Pancreas (tissue), 10 donors: ENCODE measurements around the gene FILIP1. TPM values are rescaled to one million over a fixed set of nuclear protein-coding genes. Genes with fewer than 3 reads are reported as not detected.
"Not testable (repeated sequence)": the region's sequence is repeated elsewhere in the genome, so short reads cannot be mapped to it uniquely, and the experiment has no call there.

Experiments
- ATAC-seq, 4 donors: fragments of 200-7000 bp; cut with Tn5 transposase; one replicate each; pipeline versions ENCODE4 v1.8.0 to v1.9.1; 2020; ENCODE audit warnings: mild to moderate bottlenecking in 4 of 4, moderate library complexity in 4 of 4
- DNase-seq, 6 donors: peaks; one replicate each; pipeline ENCODE4 v3.0.0-alpha.2; 2020
- FAIRE-seq: peaks from 2 replicates; lab custom pipeline; 2012; peaks lifted over from hg19 to GRCh38; lab: Jason Lieb, UNC
- H3K27ac ChIP-seq, 4 donors: fragments of 200-600 bp; sonication (generic); 1 replicate in 3 of 4; 2 replicates in 1 of 4; pipeline versions ENCODE4 v1.5.0 to v1.8.0; 2020
- H3K27me3 ChIP-seq, 4 donors: fragments of 200-600 bp; one replicate each; pipeline ENCODE4 v1.8.0; 2021
- H3K36me3 ChIP-seq, 3 donors: fragments of 200-600 bp; sonication (generic) in 1 of 3; one replicate each; pipeline versions ENCODE4 v1.5.0 to v1.8.0; 2020 to 2021
- H3K4me1 ChIP-seq, 3 donors: fragments of 200-600 bp; one replicate each; pipeline ENCODE4 v1.8.0; 2021
- H3K4me3 ChIP-seq, 4 donors: fragments of 200-600 bp; sonication (generic) in 2 of 4; one replicate each; pipeline versions ENCODE4 v1.5.0 to v1.8.0; 2020 to 2021
- H3K9me3 ChIP-seq, 4 donors: fragments of 200-600 bp; one replicate each; pipeline ENCODE4 v1.8.0; 2021
- CTCF ChIP-seq, 4 donors: fragments of 200-600 bp; sonication (generic) in 3 of 4; IDR thresholded peaks; one replicate each; pipeline versions ENCODE4 v1.5.0 to v1.8.0; 2021; ENCODE audit warnings: antibody characterized with exemption in 4 of 4
- WGBS, 2 donors: extraction: QIAGEN DNeasy Blood & Tissue Kit; methylation state at CpG; one replicate each; pipeline ENCODE4 v1.1.7; 2013; 5-methylcytosine and 5-hydroxymethylcytosine counted together
- intact Hi-C, 3 donors: fragments of 100-400 bp; cut with DNase I; formaldehyde crosslinking; loops; one replicate each; pipeline versions ENCODE4 v1.11.1 to v1.14.2; 2022
- polyA plus RNA-seq, 2 donors: library from polyadenylated mRNA; stranded (reverse); fragments of 200-250 nt; gene quantifications; one replicate each; pipeline ENCODE4 v1.2.3, GENCODE V29; 2013
- total RNA-seq, 6 donors: library from RNA; stranded (reverse); fragmentation: NEBNext Ultra II Directional in 4 of 6; extraction: Animal tissue kit (Norgen Biotek cat#: 25700) in 4 of 6; gene quantifications; one replicate each; pipeline versions ENCODE4 v1.2.1 to v1.2.4, GENCODE V29; 2021 to 2023
- donor health status: healthy with polysubstance abuse.
- donor health status: DM: no; HTN: no; CAD: no; lungs with moderate emphysema.
- donor health status: DM: no; HTN: no; CAD: no.
- donor health status: control.
- donor health status: control.
- donor health status: Bipolar disorder and iron deficiency.
- donor health status: DM: yes; HTN: yes; CAD: no.
- donor health status: DM: no; HTN: no; CAD: no.
- donor health status: DM: no; HTN: no; CAD: no.
- donor health status: DM: yes; HTN: yes; CAD: no.

Gene FILIP1
- total and polyA plus RNA-seq, 8 donors, result 0.33 to 3.6 (median 1.5) TPM

- Histone ChIP-seq H3K4me3 (no peak overlapping the region), H3K27ac (no peak overlapping the region), H3K4me1 (peaks cover 0 to 14% (median 9%) of the 10 kb centered on the region in 3 donors), H3K9me3 (no peaks in the 10 kb centered on the region), H3K27me3 (no peaks in the 10 kb centered on the region), H3K36me3 (no peaks in the 10 kb centered on the region)
- DNase-seq (no peak), ATAC-seq (no peak), FAIRE-seq (no peak)
- no peak for TF ChIP-seq CTCF (IDR thresholded peaks at IDR 0.05)
- 88 to 91% methylated on average over 4 of the region's 4 CpGs for WGBS, 2 donors
- intact Hi-C loops, result no loop called here
Observed at GRCh38 chr6:75414445-75415021, 79.1 kb downstream of the FILIP1 start.

- H3K4me3 ChIP-seq, result no peak overlapping the region
- H3K27me3 ChIP-seq, result no peaks in the 10 kb centered on the region
- no peak for DNase-seq
- WGBS, 2 donors, result 31 to 34% methylated on average over 3 of the region's 3 CpGs
- no peak for TF ChIP-seq CTCF (IDR thresholded peaks at IDR 0.05)
- H3K4me1 ChIP-seq, result peaks cover 0 to 14% (median 9%) of the 10 kb centered on the region in 3 donors
- ATAC-seq, result peak in 2 of 4 donors; percentile 50 to 71
- no peak for FAIRE-seq
- no peaks in the 10 kb centered on the region for H3K36me3 ChIP-seq
- no peaks in the 10 kb centered on the region for H3K9me3 ChIP-seq
- H3K27ac ChIP-seq, result no peak overlapping the region
- intact Hi-C loops, result no loop called here
Observed at GRCh38 chr6:75412969-75413662, 80.5 kb downstream of the FILIP1 start.

GRCh38 chr6:75410564-75410963 lies 83.0 kb downstream of the FILIP1 start:
- 96 to 98% methylated on average over 2 of the region's 2 CpGs for WGBS, 2 donors
- H3K9me3 ChIP-seq, H3K27me3 ChIP-seq, ATAC-seq, FAIRE-seq, intact Hi-C loops, H3K36me3 ChIP-seq, DNase-seq, H3K27ac ChIP-seq, H3K4me3 ChIP-seq: not testable (repeated sequence)
- H3K4me1 ChIP-seq, result peaks cover 0 to 14% (median 9%) of the 10 kb centered on the region in 3 donors

- DNase-seq (no peak), FAIRE-seq (no peak), ATAC-seq (no peak)
- Histone ChIP-seq H3K9me3 (no peaks in the 10 kb centered on the region), H3K27ac (no peak overlapping the region), H3K4me3 (no peak overlapping the region), H3K36me3 (no peaks in the 10 kb centered on the region), H3K27me3 (no peaks in the 10 kb centered on the region), H3K4me1 (peaks cover 0 to 14% (median 9%) of the 10 kb centered on the region in 3 donors)
- TF ChIP-seq CTCF (IDR thresholded peaks at IDR 0.05), result no peak
- intact Hi-C loops, result no loop called here
Observed at GRCh38 chr6:75409928-75410327, 83.7 kb downstream of the FILIP1 start.

- 53 to 54% methylated on average over 3 of the region's 3 CpGs for WGBS, 2 donors
- intact Hi-C loops, result no loop called here
- peak in 2 of 4 donors; percentile 16 to 44 for ATAC-seq
- no peak overlapping the region for H3K4me3 ChIP-seq
- no peaks in the 10 kb centered on the region for H3K9me3 ChIP-seq
- H3K27me3 ChIP-seq, result no peaks in the 10 kb centered on the region
- FAIRE-seq, result no peak
- peaks cover 0 to 11% (median 9%) of the 10 kb centered on the region in 3 donors for H3K4me1 ChIP-seq
- no peaks in the 10 kb centered on the region for H3K36me3 ChIP-seq
- H3K27ac ChIP-seq, result no peak overlapping the region
- no peak for DNase-seq
- no peak for TF ChIP-seq CTCF (IDR thresholded peaks at IDR 0.05)
Observed at GRCh38 chr6:75409286-75409685, 84.3 kb downstream of the FILIP1 start.
